HFF-Myc (cell line): Measurements from ENCODE around the gene LAPTM5.
A peak's percentile ranks its signal among the peaks of the same experiment; 100 is the strongest.

ENCODE experiments used
- DNase-seq: peaks from one replicate; pipeline ENCODE4 v3.0.0-alpha.2; 2011; ENCODE audit warnings: low read depth; ENCODE audit errors: extremely low read depth
- H3K4me3 ChIP-seq: replicated peaks from 2 replicates; pipeline ENCODE4 v1.5.1; 2011; ENCODE audit warnings: low read depth, mild to moderate bottlenecking, control low read depth, low read length
- CTCF ChIP-seq: IDR thresholded peaks from 2 replicates; pipeline ENCODE4 v1.5.1; 2012; ENCODE audit warnings: mild to moderate bottlenecking, low read depth, low read length, control low read depth; ENCODE audit errors: missing control alignments

The LAPTM5 gene

GRCh38 chr1:30741239-30741894 is 16.2 kb downstream of the LAPTM5 start:
- DNase-seq, result peak; percentile 21
- TF ChIP-seq CTCF, result no peak
- no peak overlapping the region for H3K4me3 ChIP-seq

GRCh38 chr1:30740251-30741238 is 17.0 kb downstream of the LAPTM5 start:
- no peak for TF ChIP-seq CTCF
- no peak overlapping the region for H3K4me3 ChIP-seq
- DNase-seq, result no peak

GRCh38 chr1:30739601-30740000 is 18.0 kb downstream of the LAPTM5 start:
- DNase-seq, result no peak
- H3K4me3 ChIP-seq, result no peak overlapping the region
- no peak for TF ChIP-seq CTCF

- H3K4me3 ChIP-seq, result no peak overlapping the region
- no peak for TF ChIP-seq CTCF
These were observed 18.6 kb downstream of the LAPTM5 start for GRCh38 chr1:30738715-30739559.

GRCh38 chr1:30738040-30738714 is 19.4 kb downstream of the LAPTM5 start:
- DNase-seq, result no peak
- H3K4me3 ChIP-seq, result no peak overlapping the region
- no peak for TF ChIP-seq CTCF

More at GRCh38 chr1:30738715-30739559, 18.6 kb downstream of the LAPTM5 start:
- DNase-seq, result no peak
